Thyroid gland (tissue), 4 donors: ENCODE results near the gene XPC. TPM values are rescaled to one million over a fixed set of nuclear protein-coding genes. Genes with fewer than 3 reads are reported as not detected.
A peak's percentile ranks its signal among the peaks of the same experiment; 100 is the strongest.

ENCODE experiments used
- DNase-seq, 2 donors: peaks; one replicate each; pipeline ENCODE4 v3.0.0-alpha.2; 2019
- H3K27ac ChIP-seq, 3 donors: fragments of 200-600 bp; sonication (generic); 1 replicate in 2 of 3; 2 replicates in 1 of 3; pipeline ENCODE4 v1.5.1; 2016 to 2019; ENCODE audit warnings: mild to moderate bottlenecking in 1 of 3, moderate library complexity in 1 of 3
- H3K27me3 ChIP-seq: fragments of 200-600 bp; sonication (generic); one replicate; pipeline ENCODE4 v1.5.1; 2019
- H3K36me3 ChIP-seq, 2 donors: fragments of 200-600 bp; sonication (generic); one replicate each; pipeline ENCODE4 v1.5.1; 2016 to 2019
- H3K4me1 ChIP-seq, 2 donors: fragments of 200-600 bp; sonication (generic); one replicate each; pipeline ENCODE4 v1.5.1; 2017 to 2019
- H3K4me3 ChIP-seq, 3 donors: fragments of 200-600 bp; sonication (generic); replicated peaks in 1 of 3; 1 replicate in 2 of 3; 2 replicates in 1 of 3; pipeline ENCODE4 v1.5.1; 2016; ENCODE audit warnings: mild to moderate bottlenecking in 1 of 3
- H3K9me3 ChIP-seq: fragments of 200-600 bp; sonication (generic); one replicate; pipeline ENCODE4 v1.5.1; 2017
- CTCF ChIP-seq, 6 experiments: fragments of 200-600 bp in 3 of 6; fragments of 450-650 bp in 3 of 6; sonication (generic) in 3 of 6; IDR thresholded peaks; one replicate each; pipeline ENCODE4 v1.5.1; 2016 to 2019; ENCODE audit warnings: antibody characterized with exemption in 6 of 6, mild to moderate bottlenecking in 2 of 6, inconsistent platforms in 1 of 6, moderate library complexity in 1 of 6
- POLR2A ChIP-seq, 2 donors: fragments of 450-650 bp; IDR thresholded peaks; one replicate each; pipeline ENCODE4 v1.6.1; 2017; ENCODE audit warnings: antibody characterized with exemption in 2 of 2, mild to moderate bottlenecking in 2 of 2, moderate library complexity in 1 of 2
- WGBS, 2 donors: methylation state at CpG; one replicate each; pipeline ENCODE4 v1.1.5; 2017; 5-methylcytosine and 5-hydroxymethylcytosine counted together
- intact Hi-C: fragments of 100-400 bp; cut with DNase I; formaldehyde crosslinking; loops from one replicate; pipeline ENCODE4 v1.15.1; 2023
- total RNA-seq, 4 donors: library from RNA; depleted of rRNA; stranded (reverse); fragments of >200 nt; gene quantifications; one replicate each; pipeline ENCODE4 v1.2.3, GENCODE V29; 2016

The XPC gene
- total RNA-seq, 4 donors from 2014 or later, result 53.4 to 69.3 (median 60.8) TPM

- Histone ChIP-seq H3K4me3 (no peak overlapping the region), H3K36me3 (no peaks in the 10 kb centered on the region), H3K27me3 (no peaks in the 10 kb centered on the region), H3K27ac (peak overlapping the region in 1 of 3 donors; percentile 78), H3K4me1 (peaks cover 27 to 64% of the 10 kb centered on the region in 2 donors), H3K9me3 (no peaks in the 10 kb centered on the region)
- WGBS, 2 donors, result 94 to 97% methylated on average over 4 of the region's 4 CpGs
- intact Hi-C loops, result loop anchor here (10.0 kb wide), 1 partner anchor 167 kb away; no protein-coding TSS in a partner anchor
- no peak for DNase-seq
- TF ChIP-seq POLR2A (IDR thresholded peaks at IDR 0.05) (no peak), CTCF (IDR thresholded peaks at IDR 0.05) (no peak)
Measured at GRCh38 chr3:14208168-14208567, 29.8 kb upstream of the XPC start.

GRCh38 chr3:14206548-14207177 lies 28.3 kb upstream of the XPC start:
- Histone ChIP-seq H3K36me3 (no peaks in the 10 kb centered on the region), H3K4me3 (no peak overlapping the region), H3K9me3 (no peaks in the 10 kb centered on the region), H3K4me1 (peaks cover 27 to 63% of the 10 kb centered on the region in 2 donors), H3K27me3 (no peaks in the 10 kb centered on the region), H3K27ac (no peak overlapping the region)
- no peak for DNase-seq
- intact Hi-C loops, result loop anchor here (10.0 kb wide), 1 partner anchor 168 kb away; no protein-coding TSS in a partner anchor
- WGBS, 2 donors, result 95 to 96% methylated on average over 6 of the region's 6 CpGs
- no peak for TF ChIP-seq CTCF (IDR thresholded peaks at IDR 0.05)
- TF ChIP-seq POLR2A (IDR thresholded peaks at IDR 0.05), result no peak

- H3K36me3 ChIP-seq, result no peaks in the 10 kb centered on the region
- TF ChIP-seq CTCF (IDR thresholded peaks at IDR 0.05), result no peak
- peak in 1 of 2 donors; percentile 6 for TF ChIP-seq POLR2A (IDR thresholded peaks at IDR 0.05)
- WGBS, 2 donors, result 36 to 47% methylated on average over 11 of the region's 11 CpGs
- peaks cover 18 to 63% of the 10 kb centered on the region in 2 donors for H3K4me1 ChIP-seq
- H3K27ac ChIP-seq, result peak overlapping the region; percentile 79 to 83 (median 81)
- no peak overlapping the region for H3K4me3 ChIP-seq
- intact Hi-C loops, result loop anchor here (5.0 to 10.0 kb wide), 3 partner anchors 58 to 343 kb away; no protein-coding TSS in a partner anchor
- H3K27me3 ChIP-seq, result no peaks in the 10 kb centered on the region
- no peaks in the 10 kb centered on the region for H3K9me3 ChIP-seq
- peak; percentile 60 to 62 for DNase-seq
Measured at GRCh38 chr3:14204515-14205284, 26.3 kb upstream of the XPC start.

GRCh38 chr3:14203521-14204079 lies 25.2 kb upstream of the XPC start:
- H3K4me1 ChIP-seq, result peaks cover 18 to 54% of the 10 kb centered on the region in 2 donors
- peak overlapping the region; percentile 79 to 83 (median 81) for H3K27ac ChIP-seq
- H3K9me3 ChIP-seq, result no peaks in the 10 kb centered on the region
- DNase-seq, result peak; percentile 74 to 79
- no peaks in the 10 kb centered on the region for H3K27me3 ChIP-seq
- TF ChIP-seq CTCF (IDR thresholded peaks at IDR 0.05) (peak; percentile 75 to 96 (median 84)), POLR2A (IDR thresholded peaks at IDR 0.05) (no peak)
- intact Hi-C loops, result loop anchor here (2.0 to 10.0 kb wide), 4 partner anchors 59 to 344 kb away; no protein-coding TSS in a partner anchor
- 46 to 51% methylated on average over 8 to 10 of the region's 10 CpGs for WGBS, 2 donors
- no peak overlapping the region for H3K4me3 ChIP-seq
- peaks cover 2% of the 10 kb centered on the region in 2 donors for H3K36me3 ChIP-seq
